ENCODE measurements around the gene ANKRD16.
"Not testable (repeated sequence)": the region's sequence is repeated elsewhere in the genome, so short reads cannot be mapped to it uniquely, and the experiment has no call there.

Gene ANKRD16

GRCh38 chr10:5871596-5871995 is 18.1 kb downstream of the ANKRD16 start:
- DNase-seq, result no peak

DNA sequence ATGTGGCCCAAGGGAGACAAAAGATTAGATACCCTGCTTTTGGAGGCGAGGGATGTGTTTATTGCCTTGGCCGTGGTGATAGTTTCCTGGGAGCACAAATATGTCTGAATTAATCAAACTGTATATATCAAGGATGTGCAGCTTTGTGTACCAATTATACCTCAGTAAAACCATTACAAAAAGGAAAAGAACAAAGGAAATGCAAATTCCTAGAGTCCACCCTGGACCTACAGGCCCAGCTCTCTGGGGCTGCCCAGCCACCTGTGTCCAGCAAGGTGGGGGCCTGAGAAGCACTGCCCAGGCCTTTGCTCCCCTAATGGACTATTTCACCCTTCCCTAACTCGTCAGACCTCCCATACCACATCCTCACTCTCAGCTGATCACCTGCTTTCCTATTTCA is 20.5 kb downstream of the ANKRD16 start:
- DNase-seq, result no peak

- not testable (repeated sequence) for DNase-seq
Measured at GRCh38 chr10:5868383-5868782, 21.3 kb downstream of the ANKRD16 start.

GRCh38 chr10:5867091-5867615 is 22.5 kb downstream of the ANKRD16 start:
- DNase-seq, result not testable (repeated sequence)

- DNase-seq, result not testable (repeated sequence)
Measured at GRCh38 chr10:5866451-5867081, 23.1 kb downstream of the ANKRD16 start.

DNA sequence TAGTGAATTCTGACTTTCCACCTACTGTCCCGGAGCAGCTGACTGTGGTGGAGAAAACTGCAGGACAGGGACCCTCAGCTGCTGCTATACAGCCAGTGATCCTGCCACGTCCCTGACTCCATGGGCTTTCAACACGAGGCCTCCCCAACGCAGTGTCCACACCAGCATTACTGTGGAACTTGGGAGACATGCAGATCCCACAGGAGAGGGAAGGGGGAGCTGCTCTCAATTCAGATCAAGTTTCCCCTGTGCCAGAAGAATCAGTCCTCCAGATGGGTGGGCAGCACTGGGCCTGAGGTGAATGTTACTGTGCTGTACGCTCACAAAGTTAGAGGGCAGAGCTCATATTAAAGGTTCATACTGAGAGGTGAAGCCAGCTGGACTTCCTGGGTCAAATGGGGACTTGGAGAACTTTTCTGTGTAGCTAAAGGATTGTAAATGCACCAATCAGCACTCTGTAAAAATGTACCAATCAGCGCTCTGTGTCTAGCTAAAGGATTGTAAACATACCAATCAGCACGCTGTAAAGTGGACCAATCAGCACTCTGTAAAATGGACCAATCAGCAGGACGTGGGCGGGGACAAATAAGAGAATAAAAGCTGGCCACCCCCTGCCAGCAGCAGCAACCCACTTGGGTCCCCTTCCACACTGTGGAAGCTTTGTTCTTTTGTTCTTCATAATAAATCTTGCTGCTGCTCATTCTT is 26.6 kb downstream of the ANKRD16 start:
- not testable (repeated sequence) for DNase-seq

- DNase-seq, result no peak
Measured at GRCh38 chr10:5862360-5862961, 27.2 kb downstream of the ANKRD16 start.

GRCh38 chr10:5860066-5860465 is 29.6 kb downstream of the ANKRD16 start:
- DNase-seq, result no peak

- no peak for DNase-seq
Measured at GRCh38 chr10:5858811-5859210, 30.9 kb downstream of the ANKRD16 start.

DNA sequence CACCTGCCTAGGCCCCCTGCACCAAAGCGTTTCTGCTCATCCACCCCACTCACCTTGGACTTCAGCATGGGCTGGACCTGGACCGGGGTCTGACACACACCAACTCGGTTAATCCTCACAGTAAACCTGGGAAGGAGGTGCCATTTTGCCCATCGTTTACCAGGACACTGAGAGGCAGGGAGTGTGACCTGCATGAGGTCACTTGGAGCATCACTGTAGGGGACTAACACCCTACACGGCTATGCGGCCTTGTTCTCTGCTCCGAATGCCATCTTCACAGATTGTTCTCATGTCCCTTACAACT is 33.0 kb downstream of the ANKRD16 start:
- no peak for DNase-seq

- DNase-seq, result no peak
Measured at GRCh38 chr10:5855979-5856700, 33.6 kb downstream of the ANKRD16 start.

DNA sequence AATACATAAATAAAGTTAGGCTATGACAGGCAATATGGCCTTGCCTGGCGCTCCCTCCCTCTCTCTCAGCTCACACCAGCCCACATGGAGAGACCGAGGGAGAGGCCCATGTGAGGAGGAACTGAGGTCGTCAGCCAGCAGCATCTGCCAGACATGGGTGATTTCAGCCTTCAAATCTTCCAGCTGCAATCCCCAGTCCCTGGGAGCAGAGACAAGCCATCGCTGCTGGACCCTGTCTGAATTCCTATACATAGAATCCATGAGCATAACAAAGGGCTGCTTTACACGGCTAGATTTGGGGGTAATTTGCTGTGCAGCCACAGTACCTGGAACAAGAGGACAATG is 35.6 kb downstream of the ANKRD16 start:
- DNase-seq, result no peak

DNA sequence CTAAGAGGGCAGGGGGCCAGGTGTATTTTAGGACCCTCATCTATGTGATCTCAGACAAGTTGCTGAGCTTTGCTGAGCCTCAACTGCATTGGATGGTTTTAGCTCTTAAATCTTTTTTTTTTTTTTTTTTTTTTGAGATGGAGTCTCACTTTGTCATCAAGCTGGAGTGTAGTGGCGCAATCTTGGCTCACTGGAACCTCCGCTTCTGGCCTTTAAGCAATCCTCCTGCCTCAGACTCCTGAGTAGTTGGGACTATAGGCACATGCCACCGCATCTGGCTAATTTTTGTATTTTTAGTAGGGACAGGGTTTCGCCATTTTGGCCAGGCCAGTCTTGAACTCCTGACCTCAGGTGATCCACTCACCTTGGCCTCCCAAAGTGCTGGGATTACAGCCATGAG is 43.0 kb downstream of the ANKRD16 start:
- DNase-seq, result not testable (repeated sequence)

- no peak for DNase-seq
Measured at GRCh38 chr10:5844345-5845055, 45.2 kb downstream of the ANKRD16 start.

GRCh38 chr10:5843686-5844344 is 45.9 kb downstream of the ANKRD16 start:
- no peak for DNase-seq

- no peak for DNase-seq
Measured at GRCh38 chr10:5841965-5842364, 47.7 kb downstream of the ANKRD16 start.

- DNase-seq, result no peak
Measured at GRCh38 chr10:5840314-5841307, 49.1 kb downstream of the ANKRD16 start.

GRCh38 chr10:5836181-5836580 is 53.5 kb downstream of the ANKRD16 start:
- not testable (repeated sequence) for DNase-seq

DNA sequence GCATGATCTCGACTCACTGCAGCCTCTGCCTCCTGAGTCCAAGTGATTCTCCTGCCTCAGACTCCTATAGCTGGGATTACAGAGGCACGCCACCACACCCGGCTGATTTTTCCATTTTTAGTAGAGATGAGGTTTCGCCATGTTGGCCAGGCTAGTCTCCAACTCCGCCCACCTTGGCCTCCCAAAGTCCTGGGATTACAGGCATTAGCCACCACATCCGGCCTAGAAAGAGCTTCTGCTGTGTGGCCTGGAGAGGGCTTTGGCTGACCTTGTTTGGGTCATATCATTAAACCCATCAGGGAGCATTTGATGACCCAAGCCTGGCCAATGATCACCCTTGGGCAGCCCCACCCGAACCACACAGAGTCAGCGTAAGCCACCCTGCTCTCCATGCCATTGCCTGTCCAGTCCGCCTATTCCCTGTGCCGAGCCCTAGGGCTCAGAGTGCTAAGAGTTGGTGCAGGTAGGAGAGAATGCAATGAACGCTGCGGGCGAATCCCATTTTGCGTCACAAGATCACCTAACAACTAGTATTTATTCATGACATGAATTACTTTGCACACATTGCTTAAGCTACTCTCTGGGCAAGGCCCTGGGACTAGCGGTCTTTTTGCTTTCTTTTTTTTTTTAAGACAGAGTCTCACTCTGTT is 54.1 kb downstream of the ANKRD16 start:
- no peak for DNase-seq

DNA sequence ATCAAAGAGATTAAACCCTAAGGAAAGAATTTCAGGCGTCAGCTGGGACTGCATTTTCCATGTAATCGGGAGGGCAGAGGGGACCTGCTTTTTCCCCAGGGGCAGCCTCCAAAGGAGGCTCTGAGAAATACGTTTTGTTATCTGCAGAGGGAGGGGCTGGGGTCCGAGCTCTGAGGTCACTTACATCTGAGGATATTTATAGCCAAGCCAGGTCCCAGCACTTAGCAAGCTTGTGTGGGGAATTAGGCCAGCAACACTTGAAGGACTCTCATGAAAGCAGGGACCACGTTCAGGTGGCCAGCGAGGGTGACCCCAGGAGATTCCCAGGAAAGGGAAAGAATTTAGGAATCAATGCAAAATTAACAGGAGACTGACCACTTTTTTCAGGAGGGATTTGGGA is 55.9 kb downstream of the ANKRD16 start:
- no peak for DNase-seq

- DNase-seq, result no peak
Measured at GRCh38 chr10:5832946-5833345, 56.7 kb downstream of the ANKRD16 start.
